Measurements from ENCODE around the gene PCSK7.

Gene PCSK7

GRCh38 chr11:117188620-117189081 is 43.2 kb downstream of the PCSK7 start:
- H3K27ac ChIP-seq, result no peak overlapping the region
- DNase-seq, result no peak
- no peaks in the 10 kb centered on the region for H3K27me3 ChIP-seq (replicated peaks)
- H3K36me3 ChIP-seq (replicated peaks), result peaks cover 53% of the 10 kb centered on the region
- in situ Hi-C loops (cut with HindIII; ENCODE audit: low pct_ligation_motif_present, low sequenced_read_pairs), result no loop called here
- H3K4me3 ChIP-seq (ENCODE audit: low read depth, low read length), result no peak overlapping the region
- no peak for TF ChIP-seq CTCF (IDR thresholded peaks at IDR 0.05; ENCODE audit: low read depth, low read length, missing control alignments)

- Histone ChIP-seq H3K36me3 (replicated peaks) (peaks cover 48% of the 10 kb centered on the region), H3K27ac (no peak overlapping the region), H3K4me3 (ENCODE audit: low read depth, low read length) (no peak overlapping the region), H3K27me3 (replicated peaks) (no peaks in the 10 kb centered on the region)
- no peak for TF ChIP-seq CTCF (IDR thresholded peaks at IDR 0.05; ENCODE audit: low read depth, low read length, missing control alignments)
- in situ Hi-C loops (cut with HindIII; ENCODE audit: low pct_ligation_motif_present, low sequenced_read_pairs), result no loop called here
- no peak for DNase-seq
Observed at GRCh38 chr11:117187799-117188481, 43.9 kb downstream of the PCSK7 start.

GRCh38 chr11:117187428-117187798 is 44.5 kb downstream of the PCSK7 start:
- Histone ChIP-seq H3K36me3 (replicated peaks) (peaks cover 50% of the 10 kb centered on the region), H3K27ac (no peak overlapping the region)
- in situ Hi-C loops (cut with HindIII; ENCODE audit: low pct_ligation_motif_present, low sequenced_read_pairs), result no loop called here

GRCh38 chr11:117187007-117187406 is 44.9 kb downstream of the PCSK7 start:
- in situ Hi-C loops (cut with HindIII; ENCODE audit: low pct_ligation_motif_present, low sequenced_read_pairs), result no loop called here
- DNase-seq, result no peak
- Histone ChIP-seq H3K4me3 (ENCODE audit: low read depth, low read length) (no peak overlapping the region), H3K27me3 (replicated peaks) (no peaks in the 10 kb centered on the region), H3K36me3 (replicated peaks) (peaks cover 49% of the 10 kb centered on the region), H3K27ac (no peak overlapping the region)
- no peak for TF ChIP-seq CTCF (IDR thresholded peaks at IDR 0.05; ENCODE audit: low read depth, low read length, missing control alignments)

More at GRCh38 chr11:117187428-117187798, 44.5 kb downstream of the PCSK7 start:
- H3K4me3 ChIP-seq (ENCODE audit: low read depth, low read length), result no peak overlapping the region
- H3K27me3 ChIP-seq (replicated peaks), result no peaks in the 10 kb centered on the region
- no peak for DNase-seq
- TF ChIP-seq CTCF (IDR thresholded peaks at IDR 0.05; ENCODE audit: low read depth, low read length, missing control alignments), result no peak

GRCh38 chr11:117186431-117186761 is 45.5 kb downstream of the PCSK7 start:
- in situ Hi-C loops (cut with HindIII; ENCODE audit: low pct_ligation_motif_present, low sequenced_read_pairs), result no loop called here
- H3K4me3 ChIP-seq (ENCODE audit: low read depth, low read length), result no peak overlapping the region
- peaks cover 44% of the 10 kb centered on the region for H3K36me3 ChIP-seq (replicated peaks)

More at GRCh38 chr11:117186431-117186761, 45.5 kb downstream of the PCSK7 start:
- Histone ChIP-seq H3K27ac (no peak overlapping the region), H3K27me3 (replicated peaks) (no peaks in the 10 kb centered on the region)
- DNase-seq, result no peak
- no peak for TF ChIP-seq CTCF (IDR thresholded peaks at IDR 0.05; ENCODE audit: low read depth, low read length, missing control alignments)
